Smooth muscle cell (in vitro differentiated cells): ENCODE data around the gene HVCN1. TPM values are rescaled to one million over a fixed set of nuclear protein-coding genes. Genes with fewer than 3 reads are reported as not detected.

Experiments
- DNase-seq: peaks from one replicate; lab custom pipeline; 2025; ENCODE audit not compliant: unreplicated experiment; lab: John Stamatoyannopoulos, UW
- H2AFZ ChIP-seq: fragments of 200-600 bp; sonication (generic); 2 replicates; pipeline ENCODE4 v1.6.0; 2016; ENCODE audit warnings: antibody characterized with exemption, low read depth, mild to moderate bottlenecking
- H3F3A ChIP-seq: fragments of 200-600 bp; sonication (generic); 2 replicates; pipeline ENCODE4 v1.6.0; 2017; ENCODE audit warnings: antibody characterized with exemption, low read depth
- H3K27ac ChIP-seq: fragments of 200-600 bp; sonication (generic); 2 replicates; pipeline ENCODE4 v1.5.1; 2016; ENCODE audit warnings: low read depth, mild to moderate bottlenecking
- H3K27me3 ChIP-seq: fragments of 200-600 bp; sonication (generic); 2 replicates; pipeline ENCODE4 v1.6.1; 2016; ENCODE audit warnings: low read depth, mild to moderate bottlenecking
- H3K36me3 ChIP-seq: fragments of 200-600 bp; sonication (generic); 2 replicates; pipeline ENCODE4 v1.5.1; 2016; ENCODE audit warnings: low read depth
- H3K4me1 ChIP-seq: fragments of 200-600 bp; sonication (generic); 2 replicates; pipeline ENCODE4 v1.5.1; 2016; ENCODE audit warnings: low read depth
- H3K4me2 ChIP-seq: fragments of 200-600 bp; sonication (generic); 2 replicates; pipeline ENCODE4 v1.6.0; 2016; ENCODE audit warnings: mild to moderate bottlenecking
- H3K4me3 ChIP-seq: fragments of 200-600 bp; sonication (generic); 2 replicates; pipeline ENCODE4 v1.5.1; 2016; ENCODE audit warnings: mild to moderate bottlenecking
- H3K79me2 ChIP-seq: fragments of 200-600 bp; sonication (generic); 2 replicates; pipeline ENCODE4 v1.6.0; 2016; ENCODE audit warnings: low read depth, mild to moderate bottlenecking
- H3K9ac ChIP-seq: fragments of 200-600 bp; sonication (generic); 2 replicates; pipeline ENCODE4 v1.6.0; 2016; ENCODE audit warnings: low read depth
- H3K9me3 ChIP-seq: fragments of 200-600 bp; sonication (generic); replicated peaks from 2 replicates; pipeline ENCODE4 v1.5.1; 2016; ENCODE audit warnings: low read depth
- H4K20me1 ChIP-seq: fragments of 200-600 bp; sonication (generic); 2 replicates; pipeline ENCODE4 v1.6.0; 2016; ENCODE audit warnings: low read depth
- WGBS: methylation state at CpG from one replicate; pipeline ENCODE4 v1.1.7; 2016; ENCODE audit warnings: low lambda C conversion rate; 5-methylcytosine and 5-hydroxymethylcytosine counted together
- polyA plus RNA-seq: library from polyadenylated mRNA; unstranded; fragments of >200 nt; fragmentation: Nextera tagmentation; extraction: Ambion mirVana; gene quantifications from 2 replicates; pipeline ENCODE4 v1.2.1, GENCODE V29; 2016
- total RNA-seq: library from RNA; depleted of rRNA; stranded (reverse); fragments of >200 nt; gene quantifications from 2 replicates; pipeline ENCODE4 v1.2.3, GENCODE V29; 2014
- TF ChIP-seq, protein P1 (sequence below): fragments of 200-600 bp; sonication (generic); IDR thresholded peaks from 2 replicates; pipeline ENCODE4 v1.5.1; 2017; ENCODE audit warnings: borderline replicate concordance, mild to moderate bottlenecking, antibody characterized with exemption; ENCODE audit not compliant: insufficient read depth, poor library complexity, severe bottlenecking

The HVCN1 gene
- total and polyA plus RNA-seq, 2 experiments from 2014 or later = 4.6 to 5.5 TPM

DNA sequence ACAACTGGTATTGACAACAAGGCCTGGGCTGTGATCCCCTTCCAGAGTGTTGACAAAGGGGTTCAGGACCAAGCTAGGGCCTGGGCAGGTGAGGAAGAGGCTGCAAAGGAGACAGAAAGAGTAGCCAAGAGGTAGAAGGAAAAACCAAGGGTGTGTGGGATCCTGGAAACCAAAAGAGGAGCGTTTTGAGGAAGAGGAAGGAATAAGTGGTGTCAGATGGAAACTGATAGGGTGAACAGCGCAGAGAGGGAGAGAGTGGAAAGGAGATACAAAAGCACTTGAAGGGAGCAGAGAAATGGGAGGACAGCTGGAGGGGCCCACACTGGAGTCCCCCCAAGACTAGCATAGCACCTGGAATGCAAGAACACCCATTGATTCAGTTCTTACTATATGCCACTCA, 8.3 kb upstream of the HVCN1 start:
- no peaks in the 10 kb centered on the region for H3K36me3 ChIP-seq
- H3K79me2 ChIP-seq = no peaks in the 10 kb centered on the region
- H3K4me3 ChIP-seq = no peak overlapping the region
- no peaks in the 10 kb centered on the region for H3F3A ChIP-seq
- WGBS = 92% methylated on average over 2 of the region's 2 CpGs
- H3K9me3 ChIP-seq = no peaks in the 10 kb centered on the region
- H4K20me1 ChIP-seq = no peaks in the 10 kb centered on the region
- no peak for DNase-seq
- no peak overlapping the region for H3K27ac ChIP-seq
- no peak overlapping the region for H2AFZ ChIP-seq
- H3K4me1 ChIP-seq = no peaks in the 10 kb centered on the region
- no peaks in the 10 kb centered on the region for H3K27me3 ChIP-seq
- no peak overlapping the region for H3K9ac ChIP-seq
- TF ChIP-seq, protein P1, sequence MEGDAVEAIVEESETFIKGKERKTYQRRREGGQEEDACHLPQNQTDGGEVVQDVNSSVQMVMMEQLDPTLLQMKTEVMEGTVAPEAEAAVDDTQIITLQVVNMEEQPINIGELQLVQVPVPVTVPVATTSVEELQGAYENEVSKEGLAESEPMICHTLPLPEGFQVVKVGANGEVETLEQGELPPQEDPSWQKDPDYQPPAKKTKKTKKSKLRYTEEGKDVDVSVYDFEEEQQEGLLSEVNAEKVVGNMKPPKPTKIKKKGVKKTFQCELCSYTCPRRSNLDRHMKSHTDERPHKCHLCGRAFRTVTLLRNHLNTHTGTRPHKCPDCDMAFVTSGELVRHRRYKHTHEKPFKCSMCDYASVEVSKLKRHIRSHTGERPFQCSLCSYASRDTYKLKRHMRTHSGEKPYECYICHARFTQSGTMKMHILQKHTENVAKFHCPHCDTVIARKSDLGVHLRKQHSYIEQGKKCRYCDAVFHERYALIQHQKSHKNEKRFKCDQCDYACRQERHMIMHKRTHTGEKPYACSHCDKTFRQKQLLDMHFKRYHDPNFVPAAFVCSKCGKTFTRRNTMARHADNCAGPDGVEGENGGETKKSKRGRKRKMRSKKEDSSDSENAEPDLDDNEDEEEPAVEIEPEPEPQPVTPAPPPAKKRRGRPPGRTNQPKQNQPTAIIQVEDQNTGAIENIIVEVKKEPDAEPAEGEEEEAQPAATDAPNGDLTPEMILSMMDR = no peak
- no peak overlapping the region for H3K4me2 ChIP-seq

GRCh38 chr12:110696283-110696682, 7.4 kb upstream of the HVCN1 start:
- TF ChIP-seq, protein P1 = no peak
- no peaks in the 10 kb centered on the region for H3K79me2 ChIP-seq
- H3K4me3 ChIP-seq = no peak overlapping the region

DNA sequence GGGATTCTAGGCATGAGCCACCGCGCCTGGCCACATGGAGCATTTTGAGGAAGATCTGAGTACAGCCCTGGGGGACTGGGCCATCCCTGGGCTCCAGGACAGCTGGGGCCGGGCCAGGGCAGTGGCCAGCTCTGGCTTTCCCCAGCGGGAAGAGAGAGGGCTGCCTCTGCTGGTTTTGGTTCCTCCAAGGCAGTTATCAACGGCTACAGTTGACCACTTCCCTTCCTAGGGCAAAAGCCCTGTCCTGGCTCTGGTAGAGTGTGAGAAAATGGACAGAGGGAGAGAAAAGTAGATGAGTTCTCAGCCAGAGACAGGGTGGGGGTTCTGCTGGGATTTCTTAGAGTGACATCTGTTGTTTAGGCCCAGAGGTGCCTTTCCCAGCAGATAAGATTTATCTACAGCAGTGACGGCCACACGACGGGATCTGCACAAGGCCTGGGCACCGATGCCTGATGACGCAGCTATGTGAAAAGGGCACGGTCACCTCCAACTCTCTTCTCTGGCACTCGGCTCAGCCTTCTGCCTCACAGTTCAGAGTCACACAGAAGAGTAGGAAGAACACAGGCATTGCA, 5.5 kb upstream of the HVCN1 start:
- Histone ChIP-seq H3K27ac (no peak overlapping the region), H3K4me3 (no peak overlapping the region), H4K20me1 (no peaks in the 10 kb centered on the region), H3K4me1 (peaks cover 6% of the 10 kb centered on the region), H2AFZ (no peak overlapping the region), H3K9me3 (no peaks in the 10 kb centered on the region), H3K27me3 (no peaks in the 10 kb centered on the region), H3K9ac (no peak overlapping the region), H3K36me3 (no peaks in the 10 kb centered on the region), H3K79me2 (no peaks in the 10 kb centered on the region), H3F3A (no peaks in the 10 kb centered on the region), H3K4me2 (no peak overlapping the region)
- 70% methylated on average over 12 of the region's 12 CpGs for WGBS
- TF ChIP-seq, protein P1 = no peak
- DNase-seq = no peak

More at GRCh38 chr12:110696283-110696682, 7.4 kb upstream of the HVCN1 start:
- no peak for DNase-seq
- Histone ChIP-seq H4K20me1 (no peaks in the 10 kb centered on the region), H3K9me3 (no peaks in the 10 kb centered on the region), H3K36me3 (no peaks in the 10 kb centered on the region), H3K27ac (no peak overlapping the region), H3K4me2 (no peak overlapping the region), H3K9ac (no peak overlapping the region), H3K27me3 (no peaks in the 10 kb centered on the region), H3F3A (no peaks in the 10 kb centered on the region), H2AFZ (no peak overlapping the region), H3K4me1 (no peaks in the 10 kb centered on the region)
- 93% methylated on average over 3 of the region's 3 CpGs for WGBS

DNA sequence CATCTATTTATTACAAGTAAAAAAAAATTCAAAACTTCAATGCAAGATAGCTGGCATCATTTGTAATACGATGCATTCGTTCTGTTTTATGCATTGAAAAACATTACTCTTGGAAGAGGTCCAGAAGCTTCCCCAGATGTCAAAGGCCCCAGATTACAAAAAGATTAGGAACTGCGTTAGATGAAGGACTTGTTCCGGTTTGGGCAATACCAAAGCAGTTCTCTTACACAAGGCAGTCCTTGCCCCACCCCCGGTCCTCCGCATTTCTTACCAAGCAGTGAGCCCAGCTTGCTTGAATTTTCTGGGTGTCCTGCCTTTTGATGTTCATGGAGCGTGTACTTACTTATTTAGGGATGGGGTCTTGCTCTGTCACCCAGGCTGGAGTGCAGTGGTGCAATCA, 4.8 kb upstream of the HVCN1 start:
- Histone ChIP-seq H3K79me2 (no peaks in the 10 kb centered on the region), H3K4me1 (peaks cover 9% of the 10 kb centered on the region), H3K27ac (no peak overlapping the region), H3K9ac (no peak overlapping the region), H3K9me3 (no peaks in the 10 kb centered on the region), H3F3A (no peaks in the 10 kb centered on the region), H4K20me1 (no peaks in the 10 kb centered on the region), H2AFZ (no peak overlapping the region), H3K36me3 (no peaks in the 10 kb centered on the region), H3K4me3 (no peak overlapping the region), H3K4me2 (no peak overlapping the region), H3K27me3 (no peaks in the 10 kb centered on the region)
- 73% methylated on average over 7 of the region's 7 CpGs for WGBS
- no peak for DNase-seq
- TF ChIP-seq, protein P1 = no peak
